GM18511 (cell line): Measurements from ENCODE around the gene CCL4.
"Not testable (repeated sequence)": the region's sequence is repeated elsewhere in the genome, so short reads cannot be mapped to it uniquely, and the experiment has no call there.

ENCODE experiments used
- ATAC-seq: cut with Tn5 transposase; IDR thresholded peaks from one replicate; pipeline ENCODE4 v1.9.1; 2021; ENCODE audit warnings: mild to moderate bottlenecking, moderate library complexity; ENCODE audit not compliant: unreplicated experiment

Gene CCL4

DNA sequence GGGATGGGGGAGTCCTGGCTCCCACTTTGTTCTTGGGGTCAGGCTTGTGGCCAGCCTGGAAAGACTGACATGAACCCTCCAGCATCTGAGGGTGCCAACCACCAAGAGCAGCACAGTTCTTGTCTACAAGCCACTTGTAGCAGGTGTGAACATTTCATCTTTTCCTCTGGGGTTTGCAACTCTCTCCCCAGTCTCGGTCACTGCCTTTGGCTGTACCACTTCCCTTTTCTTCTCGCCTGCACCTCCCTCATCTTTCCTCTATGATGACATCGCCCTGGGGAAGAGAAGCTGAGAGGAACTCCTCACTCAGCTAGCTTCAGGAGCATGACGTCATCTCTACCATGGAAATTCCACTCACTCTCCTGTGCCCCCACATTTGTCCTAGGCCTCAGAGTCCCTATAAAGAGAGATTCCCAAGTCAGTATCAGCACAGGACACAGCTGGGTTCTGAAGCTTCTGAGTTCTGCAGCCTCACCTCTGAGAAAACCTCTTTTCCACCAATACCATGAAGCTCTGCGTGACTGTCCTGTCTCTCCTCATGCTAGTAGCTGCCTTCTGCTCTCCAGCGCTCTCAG lies at the start of gene CCL4:
TSS of gene CCL4 (plus strand) at position 427 of the 575 bp plus-strand sequence. CDS start at position 506, 79 bp downstream.
- peak; percentile 74 for ATAC-seq

DNA sequence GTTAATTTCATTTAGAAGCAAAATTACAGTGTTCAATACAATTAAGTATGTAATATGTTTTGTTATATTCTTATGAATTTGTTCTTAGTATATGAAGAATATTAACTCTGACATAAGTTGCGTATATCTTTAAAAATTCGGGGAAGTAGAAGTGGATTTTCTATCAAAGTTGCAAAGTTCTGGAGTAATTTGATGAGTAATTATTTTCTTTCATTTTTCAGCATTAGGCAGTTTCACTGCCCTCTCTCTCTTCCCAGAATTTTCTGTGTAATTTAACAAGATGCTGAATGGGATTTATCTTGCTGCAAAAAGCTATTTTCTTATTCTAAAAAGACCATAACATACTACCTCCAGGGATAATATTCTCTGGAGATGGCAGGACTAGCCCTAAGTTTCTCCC lies 48.5 kb upstream of the CCL4 start:
- no peak for ATAC-seq

- no peak for ATAC-seq
These were observed 47.6 kb upstream of the CCL4 start for GRCh38 chr17:36055921-36056520.

GRCh38 chr17:36057911-36058310 lies 45.7 kb upstream of the CCL4 start:
- no peak for ATAC-seq

GRCh38 chr17:36059406-36059805 lies 44.2 kb upstream of the CCL4 start:
- no peak for ATAC-seq

GRCh38 chr17:36060816-36061215 lies 42.8 kb upstream of the CCL4 start:
- no peak for ATAC-seq

GRCh38 chr17:36063786-36064541 lies 39.7 kb upstream of the CCL4 start, which contains the start of gene CCL18:
TSS of gene CCL18 (plus strand) at chr17:36064272. CDS start at chr17:36064343, 71 bp downstream.
- ATAC-seq: no peak

DNA sequence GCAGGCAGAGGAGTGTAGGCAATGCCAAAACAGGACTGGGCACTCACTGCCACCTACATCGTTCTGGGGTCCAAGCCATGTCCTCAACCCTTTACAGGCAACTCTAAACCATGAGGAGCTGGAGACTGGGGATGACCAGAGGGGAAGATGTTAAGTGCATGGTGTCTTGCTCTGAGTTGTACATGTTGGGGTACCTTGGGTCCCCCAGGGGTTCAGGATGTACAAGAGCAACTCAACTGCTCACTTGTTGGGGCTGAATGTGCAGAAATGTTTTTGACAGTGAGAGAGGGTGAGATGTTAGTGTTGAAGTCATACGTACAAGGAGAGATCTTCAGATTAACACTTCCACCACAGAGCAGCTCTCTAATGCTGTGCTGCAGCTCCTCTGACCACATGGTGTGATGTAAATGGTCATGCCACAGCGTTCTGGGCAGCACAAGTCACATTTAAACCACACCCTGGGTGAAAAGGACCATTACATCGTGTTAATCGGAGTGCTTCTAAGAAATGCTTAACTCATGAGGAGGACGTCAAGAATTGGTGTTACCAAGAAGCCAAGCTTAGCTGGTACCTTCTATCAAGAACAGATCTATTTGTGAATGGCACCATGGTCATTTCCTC lies 37.2 kb upstream of the CCL4 start:
- ATAC-seq: no peak

DNA sequence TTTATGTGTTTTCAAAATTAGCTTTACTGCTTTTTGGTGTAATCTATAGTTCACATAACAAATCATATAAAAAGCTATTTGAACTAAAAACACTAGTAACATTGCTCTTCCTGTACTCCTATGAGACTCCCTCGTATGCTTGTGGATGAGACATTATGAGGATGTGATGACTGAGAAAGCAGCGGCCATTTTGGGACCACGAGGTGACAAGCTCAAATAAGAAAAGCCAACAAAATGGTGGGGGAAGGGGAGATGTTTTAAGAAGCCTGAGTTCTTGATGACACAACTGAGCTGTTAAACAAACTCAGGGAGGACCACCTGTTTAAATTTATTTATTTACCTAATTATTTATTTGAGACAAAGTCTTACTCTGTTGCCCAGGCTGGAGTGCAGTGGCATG lies 35.1 kb upstream of the CCL4 start:
- no peak for ATAC-seq

DNA sequence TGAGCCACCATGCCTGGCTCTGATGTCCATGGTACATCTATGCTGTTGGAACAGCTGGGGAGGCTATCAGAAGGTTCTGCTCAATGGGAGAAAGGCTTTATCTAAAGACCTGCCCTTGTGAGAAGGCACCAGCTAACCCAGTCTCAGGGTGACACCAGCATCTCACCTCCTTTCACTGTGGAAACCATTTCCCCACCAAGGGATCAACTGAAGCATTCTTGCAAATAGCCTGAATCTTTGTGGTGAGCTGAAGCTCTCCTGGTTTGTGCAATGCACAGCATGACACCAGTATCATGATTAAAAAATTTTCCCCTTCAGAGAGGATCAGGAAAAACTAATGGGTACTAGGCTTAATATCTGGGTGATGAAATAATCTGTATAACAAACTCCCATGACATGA lies 34.5 kb upstream of the CCL4 start:
- no peak for ATAC-seq

GRCh38 chr17:36070427-36070826 lies 33.2 kb upstream of the CCL4 start:
- no peak for ATAC-seq

- ATAC-seq: no peak
These were observed 31.9 kb upstream of the CCL4 start for GRCh38 chr17:36071751-36072150.

DNA sequence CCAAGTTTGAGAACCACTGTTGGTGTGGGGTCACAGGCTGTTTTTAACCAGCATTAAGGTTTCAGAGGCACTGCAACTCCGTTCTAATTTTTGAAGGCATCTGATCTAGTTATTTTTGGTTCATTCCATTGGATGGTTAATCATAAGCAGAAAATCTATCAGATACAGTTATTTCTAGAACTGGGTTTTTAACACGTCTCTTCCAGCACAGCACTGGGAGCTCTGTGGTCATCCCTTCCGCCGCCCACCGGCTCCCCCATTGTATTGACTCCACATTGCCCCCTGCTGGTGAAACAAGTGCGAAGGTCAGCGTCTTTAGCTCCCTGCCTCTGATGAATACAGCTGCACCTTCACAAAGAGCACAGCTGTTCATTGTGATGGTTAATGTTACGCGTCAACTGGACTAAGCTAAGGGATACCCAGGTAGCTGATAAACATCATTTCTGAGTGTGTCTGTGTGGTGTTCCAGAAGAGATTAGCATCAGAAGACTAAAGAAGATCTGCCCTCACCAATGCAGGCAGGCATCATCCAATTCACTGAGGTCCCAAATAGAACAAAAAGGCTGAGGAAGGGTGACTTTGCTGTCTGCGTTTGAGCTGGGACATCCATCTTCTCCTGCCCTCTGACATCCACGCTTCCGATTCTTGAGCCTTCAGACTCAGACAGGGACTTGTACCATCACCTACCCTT lies 31.1 kb upstream of the CCL4 start:
- peak; percentile 73 for ATAC-seq

GRCh38 chr17:36074365-36074764 lies 29.3 kb upstream of the CCL4 start:
- no peak for ATAC-seq

DNA sequence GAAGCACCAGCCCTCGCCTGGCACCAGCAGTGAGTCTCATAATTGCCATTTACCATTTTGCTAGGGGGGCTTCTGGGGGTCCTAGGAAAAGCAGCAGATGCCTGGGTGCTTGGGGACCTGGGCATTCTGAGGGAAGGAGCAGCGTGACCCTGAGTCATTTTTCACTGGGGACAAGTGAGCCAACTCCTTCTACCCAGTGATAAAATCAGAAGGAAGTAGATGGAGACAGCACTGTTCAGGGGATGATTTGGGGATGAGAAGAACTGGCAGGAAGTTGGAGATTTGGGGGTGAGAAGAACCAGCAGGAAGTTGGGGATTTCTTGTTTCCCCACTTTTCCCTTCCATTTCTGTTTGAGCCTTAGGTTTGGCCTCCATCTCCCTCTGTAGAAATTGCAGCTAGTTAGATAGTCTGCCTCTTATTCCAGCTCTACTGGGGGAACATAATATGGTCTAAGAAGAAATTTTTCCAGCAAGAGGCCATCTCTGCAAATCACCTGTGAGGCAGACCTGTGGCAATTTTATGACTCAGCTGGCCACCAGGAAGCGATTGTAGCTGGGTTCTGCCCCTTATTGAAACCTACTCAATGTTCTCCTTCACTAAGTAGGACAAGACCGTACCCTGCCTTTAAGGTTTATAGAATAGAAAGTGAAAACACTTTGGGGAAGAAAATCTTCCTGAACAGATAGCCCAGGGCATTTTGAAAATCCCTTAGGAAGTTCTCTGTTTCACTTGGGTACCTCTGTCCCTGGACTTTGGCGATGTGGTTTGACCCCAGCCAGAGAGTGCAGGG lies 21.8 kb upstream of the CCL4 start:
- peak; percentile 47 for ATAC-seq

GRCh38 chr17:36082482-36083120 lies 21.0 kb upstream of the CCL4 start:
- peak; percentile 69 for ATAC-seq

DNA sequence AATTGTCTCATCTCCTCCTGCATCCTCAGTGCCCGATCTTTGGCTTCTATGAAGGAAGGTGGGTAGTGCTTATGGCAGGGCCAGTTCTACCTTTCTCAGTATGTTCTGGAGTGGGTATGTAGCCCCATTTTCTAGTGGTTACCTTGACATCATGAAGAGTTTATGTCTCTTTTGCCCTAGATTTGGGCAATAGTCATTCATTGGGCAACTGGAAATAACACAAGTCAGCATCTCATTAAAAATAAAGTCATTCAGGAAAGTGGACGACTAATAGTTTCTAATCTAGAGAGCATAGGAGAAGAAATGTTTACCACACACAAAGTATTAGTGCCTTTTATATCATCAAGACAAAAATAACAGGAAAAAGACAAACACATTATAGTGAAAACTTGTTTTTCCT lies 19.9 kb upstream of the CCL4 start:
- not testable (repeated sequence) for ATAC-seq

DNA sequence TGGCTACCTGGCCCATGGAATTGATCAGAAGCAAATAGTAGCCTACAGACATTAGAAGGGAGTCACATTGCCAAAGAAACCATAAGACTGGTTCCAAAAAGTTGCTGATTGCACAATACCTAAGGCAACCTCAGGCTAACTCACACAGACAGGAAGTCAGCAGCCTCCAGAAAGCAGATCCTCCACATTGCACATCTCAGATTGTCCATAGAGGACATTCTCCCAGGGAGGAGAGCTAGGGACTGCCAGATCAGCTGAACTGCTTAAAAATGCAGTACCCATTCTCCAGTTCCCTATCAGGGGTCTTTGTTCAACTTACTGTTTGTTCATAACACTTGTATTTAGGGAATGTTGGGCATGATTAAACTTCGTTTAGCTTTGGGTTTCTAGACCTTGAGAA lies 17.9 kb upstream of the CCL4 start:
- no peak for ATAC-seq

GRCh38 chr17:36086791-36087190 lies 16.8 kb upstream of the CCL4 start:
- ATAC-seq: no peak

DNA sequence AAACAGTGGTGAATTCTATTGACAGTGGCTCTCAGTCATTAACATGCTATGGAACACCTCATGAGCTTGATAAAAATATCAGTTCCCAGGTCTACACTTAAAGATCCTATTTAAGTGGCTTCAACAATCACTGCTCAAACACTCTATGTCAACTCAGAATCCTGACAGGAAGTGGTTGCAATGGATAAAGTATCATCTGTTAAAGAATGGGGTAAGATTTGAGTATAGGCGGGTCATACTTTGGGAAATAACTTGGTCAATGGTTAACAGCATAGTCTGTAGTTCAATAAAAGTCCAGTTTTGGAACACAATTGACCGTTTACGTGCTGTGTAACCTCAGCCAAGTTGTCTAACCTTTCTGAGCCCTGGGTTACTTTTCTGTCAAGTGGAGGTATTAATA lies 16.2 kb upstream of the CCL4 start:
- ATAC-seq: not testable (repeated sequence)
